Neural cell (in vitro differentiated cells): ENCODE measurements around the gene EDA. TPM values are rescaled to one million over a fixed set of nuclear protein-coding genes. Genes with fewer than 3 reads are reported as not detected.

Source experiments
- H2AFZ ChIP-seq: fragments of 200-600, 300-800 bp; sonication (generic), shearing (Covaris generic); 2 replicates; pipeline ENCODE4 v1.6.0; 2014; ENCODE audit warnings: low read depth, mild to moderate bottlenecking, antibody characterized with exemption, low read length, moderate library complexity
- H3F3A ChIP-seq: fragments of 200-600 bp; shearing (Covaris generic); 2 replicates; pipeline ENCODE4 v1.6.1; 2016; ENCODE audit warnings: mild to moderate bottlenecking, moderate library complexity, mixed read lengths, antibody characterized with exemption, low read length; ENCODE audit not compliant: insufficient read depth, poor library complexity, severe bottlenecking
- H3K27ac ChIP-seq: fragments of 200-600, 300-800 bp; sonication (generic), shearing (Covaris generic); 2 replicates; pipeline ENCODE4 v1.5.1; 2014; ENCODE audit warnings: mild to moderate bottlenecking, low read length, moderate library complexity
- H3K27me3 ChIP-seq: fragments of 300-800, 200-600 bp; sonication (generic), shearing (Covaris generic); 2 replicates; pipeline ENCODE4 v1.6.0; 2014; ENCODE audit warnings: mild to moderate bottlenecking, low read depth, low read length, moderate library complexity; ENCODE audit not compliant: insufficient read depth
- H3K36me3 ChIP-seq: fragments of 300-800, 200-600 bp; sonication (generic), shearing (Covaris generic); 2 replicates; pipeline ENCODE4 v1.5.1; 2014; ENCODE audit warnings: mild to moderate bottlenecking, antibody characterized with exemption, low read length, moderate library complexity; ENCODE audit not compliant: insufficient read depth
- H3K4me2 ChIP-seq: fragments of 300-800, 200-600 bp; sonication (generic), shearing (Covaris generic); 2 replicates; pipeline ENCODE4 v1.6.0; 2014; ENCODE audit warnings: mild to moderate bottlenecking, low read length
- H3K4me3 ChIP-seq: fragments of 300-800, 200-600 bp; sonication (generic), shearing (Covaris generic); 2 replicates; pipeline ENCODE4 v1.5.1; 2014; ENCODE audit warnings: mild to moderate bottlenecking, low read length, moderate library complexity
- H3K79me2 ChIP-seq: fragments of 200-600 bp; shearing (Covaris generic); replicated peaks from 2 replicates; pipeline ENCODE4 v1.6.0; 2014; ENCODE audit warnings: mild to moderate bottlenecking, low read length, moderate library complexity; ENCODE audit not compliant: insufficient read depth
- H3K9ac ChIP-seq: fragments of 300-800, 200-600 bp; sonication (generic), shearing (Covaris generic); 2 replicates; pipeline ENCODE4 v1.6.1; 2016; ENCODE audit warnings: mild to moderate bottlenecking, low read length, mixed read lengths
- H3K9me2 ChIP-seq: fragments of 200-600 bp; shearing (Covaris generic); 2 replicates; pipeline ENCODE4 v1.6.1; 2016; ENCODE audit warnings: mild to moderate bottlenecking, low read length, mixed read lengths; ENCODE audit not compliant: insufficient read depth
- H3K9me3 ChIP-seq: fragments of 200-600, 300-800 bp; sonication (generic), shearing (Covaris generic); 2 replicates; pipeline ENCODE4 v1.6.1; 2016; ENCODE audit warnings: mild to moderate bottlenecking, mixed run types, low read length, moderate library complexity, mixed read lengths
- H4K20me1 ChIP-seq: fragments of 200-600 bp; shearing (Covaris generic); 2 replicates; pipeline ENCODE4 v1.6.1; 2016; ENCODE audit warnings: mild to moderate bottlenecking, mixed run types; ENCODE audit not compliant: insufficient read depth
- EP300 ChIP-seq: fragments of 450-650 bp; conservative IDR thresholded peaks from 2 replicates; pipeline ENCODE4 v1.6.1; 2014; ENCODE audit warnings: antibody characterized with exemption, mild to moderate bottlenecking, moderate library complexity; ENCODE audit not compliant: poor library complexity, severe bottlenecking
- EZH2 ChIP-seq: fragments of 200-600, 300-800 bp; shearing (Covaris generic), sonication (generic); IDR thresholded peaks from 2 replicates; pipeline ENCODE4 v1.6.1; 2014; ENCODE audit warnings: antibody characterized with exemption, low read length, borderline replicate concordance, mild to moderate bottlenecking; ENCODE audit not compliant: insufficient read depth, poor library complexity, severe bottlenecking
- MXI1 ChIP-seq: fragments of 450-650 bp; conservative IDR thresholded peaks from 2 replicates; pipeline ENCODE4 v1.6.1; 2014; ENCODE audit warnings: antibody characterized with exemption, mild to moderate bottlenecking; ENCODE audit not compliant: poor library complexity, severe bottlenecking
- POLR2AphosphoS5 ChIP-seq: IDR thresholded peaks from 2 replicates; pipeline ENCODE4 v1.6.1; 2012
- RAD21 ChIP-seq: fragments of 450-650 bp; conservative IDR thresholded peaks from 2 replicates; pipeline ENCODE4 v1.6.1; 2014; ENCODE audit warnings: antibody characterized with exemption, mild to moderate bottlenecking, moderate library complexity
- SMC3 ChIP-seq: fragments of 450-650 bp; conservative IDR thresholded peaks from 2 replicates; pipeline ENCODE4 v1.6.1; 2014; ENCODE audit warnings: antibody characterized with exemption, mild to moderate bottlenecking, moderate library complexity; ENCODE audit not compliant: poor library complexity
- TAF1 ChIP-seq: IDR thresholded peaks from 2 replicates; pipeline ENCODE4 v1.6.1; 2012; ENCODE audit warnings: low read depth
- polyA plus RNA-seq: library from polyadenylated mRNA; depleted of rRNA; stranded (reverse); fragments of >200 nt; gene quantifications from 2 replicates; pipeline ENCODE4 v1.2.3, GENCODE V29; 2014
- TF ChIP-seq, protein P1 (sequence below): IDR thresholded peaks from 2 replicates; pipeline ENCODE4 v1.6.1; 2012; ENCODE audit warnings: borderline replicate concordance
- TF ChIP-seq, protein P2 (sequence below): fragments of 450-650 bp; IDR thresholded peaks from 2 replicates; pipeline ENCODE4 v1.5.1; 2014; ENCODE audit warnings: antibody characterized with exemption, mild to moderate bottlenecking, moderate library complexity; ENCODE audit not compliant: poor library complexity, severe bottlenecking

EDA gene
- polyA plus RNA-seq, 1 donor from 2014 or later: 1.1 TPM

DNA sequence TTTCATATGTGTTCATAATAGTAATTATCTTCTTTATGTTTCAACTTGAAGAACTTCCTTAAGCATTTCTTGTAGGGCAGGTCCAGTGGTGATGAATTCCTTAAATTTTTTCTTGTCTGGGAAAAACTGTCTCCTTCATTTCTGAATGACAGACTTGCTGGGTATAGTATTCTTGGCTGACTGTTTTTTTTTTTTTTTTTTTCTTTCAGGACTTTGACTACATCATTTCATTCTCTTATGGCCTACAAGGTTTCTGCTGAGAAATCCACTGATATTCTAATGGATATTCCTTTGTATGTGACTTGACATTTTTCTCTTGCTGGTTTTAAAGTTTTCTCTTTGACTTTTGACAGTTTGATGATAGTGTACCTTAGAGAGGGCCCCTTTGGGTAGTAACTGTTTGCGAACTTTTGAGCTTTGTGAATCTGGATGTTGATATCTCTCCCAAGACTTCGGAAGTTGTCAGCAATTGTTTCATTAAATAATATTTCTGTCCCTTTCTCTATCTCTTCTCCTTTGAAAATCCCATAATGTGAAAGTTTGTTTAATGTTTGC lies 54.2 kb downstream of the EDA start:
- Histone ChIP-seq H3K9me2 (no peaks in the 10 kb centered on the region), H3K36me3 (no peaks in the 10 kb centered on the region), H3K79me2 (no peaks in the 10 kb centered on the region), H3K27me3 (no peaks in the 10 kb centered on the region), H4K20me1 (no peaks in the 10 kb centered on the region), H3K9me3 (peaks cover 5% of the 10 kb centered on the region), H3F3A (no peaks in the 10 kb centered on the region), H3K4me2 (no peak overlapping the region), H3K9ac (no peak overlapping the region), H3K4me3 (no peak overlapping the region), H3K27ac (no peak overlapping the region), H2AFZ (no peak overlapping the region)
- TF ChIP-seq TAF1 (no peak), SMC3 (no peak), RAD21 (no peak)
- TF ChIP-seq, protein P1, sequence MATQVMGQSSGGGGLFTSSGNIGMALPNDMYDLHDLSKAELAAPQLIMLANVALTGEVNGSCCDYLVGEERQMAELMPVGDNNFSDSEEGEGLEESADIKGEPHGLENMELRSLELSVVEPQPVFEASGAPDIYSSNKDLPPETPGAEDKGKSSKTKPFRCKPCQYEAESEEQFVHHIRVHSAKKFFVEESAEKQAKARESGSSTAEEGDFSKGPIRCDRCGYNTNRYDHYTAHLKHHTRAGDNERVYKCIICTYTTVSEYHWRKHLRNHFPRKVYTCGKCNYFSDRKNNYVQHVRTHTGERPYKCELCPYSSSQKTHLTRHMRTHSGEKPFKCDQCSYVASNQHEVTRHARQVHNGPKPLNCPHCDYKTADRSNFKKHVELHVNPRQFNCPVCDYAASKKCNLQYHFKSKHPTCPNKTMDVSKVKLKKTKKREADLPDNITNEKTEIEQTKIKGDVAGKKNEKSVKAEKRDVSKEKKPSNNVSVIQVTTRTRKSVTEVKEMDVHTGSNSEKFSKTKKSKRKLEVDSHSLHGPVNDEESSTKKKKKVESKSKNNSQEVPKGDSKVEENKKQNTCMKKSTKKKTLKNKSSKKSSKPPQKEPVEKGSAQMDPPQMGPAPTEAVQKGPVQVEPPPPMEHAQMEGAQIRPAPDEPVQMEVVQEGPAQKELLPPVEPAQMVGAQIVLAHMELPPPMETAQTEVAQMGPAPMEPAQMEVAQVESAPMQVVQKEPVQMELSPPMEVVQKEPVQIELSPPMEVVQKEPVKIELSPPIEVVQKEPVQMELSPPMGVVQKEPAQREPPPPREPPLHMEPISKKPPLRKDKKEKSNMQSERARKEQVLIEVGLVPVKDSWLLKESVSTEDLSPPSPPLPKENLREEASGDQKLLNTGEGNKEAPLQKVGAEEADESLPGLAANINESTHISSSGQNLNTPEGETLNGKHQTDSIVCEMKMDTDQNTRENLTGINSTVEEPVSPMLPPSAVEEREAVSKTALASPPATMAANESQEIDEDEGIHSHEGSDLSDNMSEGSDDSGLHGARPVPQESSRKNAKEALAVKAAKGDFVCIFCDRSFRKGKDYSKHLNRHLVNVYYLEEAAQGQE: no peak

DNA sequence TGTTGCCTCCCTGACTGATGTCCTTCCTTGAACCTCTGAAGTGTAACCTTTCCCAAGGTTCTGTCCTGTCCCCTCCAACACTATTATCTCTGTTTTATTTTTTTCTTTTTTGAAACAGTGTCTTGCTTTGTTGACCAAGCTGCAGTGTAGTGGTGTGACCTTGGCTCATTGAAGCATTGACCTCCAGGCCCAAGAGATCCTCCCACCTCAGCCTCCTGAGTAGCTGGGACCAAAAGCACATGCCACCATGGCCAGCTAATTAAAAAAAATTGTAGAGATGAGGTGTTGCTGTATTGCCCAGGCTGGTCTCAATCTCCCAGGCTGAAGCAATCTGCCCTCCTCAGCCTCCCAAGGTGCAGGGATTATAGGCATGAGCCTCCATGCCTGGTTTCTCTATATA lies 59.0 kb downstream of the EDA start:
- H3K27me3 ChIP-seq: no peaks in the 10 kb centered on the region

More for the DNA sequence above, 59.0 kb downstream of the EDA start:
- Histone ChIP-seq H3K79me2 (no peaks in the 10 kb centered on the region), H3K36me3 (no peaks in the 10 kb centered on the region), H3K4me2 (no peak overlapping the region), H3K27ac (no peak overlapping the region), H2AFZ (no peak overlapping the region), H3K4me3 (no peak overlapping the region), H3K9me2 (no peaks in the 10 kb centered on the region), H3F3A (no peaks in the 10 kb centered on the region), H3K9me3 (peaks cover 5% of the 10 kb centered on the region), H4K20me1 (no peaks in the 10 kb centered on the region), H3K9ac (no peak overlapping the region)
- no peak for TF ChIP-seq EZH2
- no peak for TF ChIP-seq RAD21
- TF ChIP-seq, protein P2, sequence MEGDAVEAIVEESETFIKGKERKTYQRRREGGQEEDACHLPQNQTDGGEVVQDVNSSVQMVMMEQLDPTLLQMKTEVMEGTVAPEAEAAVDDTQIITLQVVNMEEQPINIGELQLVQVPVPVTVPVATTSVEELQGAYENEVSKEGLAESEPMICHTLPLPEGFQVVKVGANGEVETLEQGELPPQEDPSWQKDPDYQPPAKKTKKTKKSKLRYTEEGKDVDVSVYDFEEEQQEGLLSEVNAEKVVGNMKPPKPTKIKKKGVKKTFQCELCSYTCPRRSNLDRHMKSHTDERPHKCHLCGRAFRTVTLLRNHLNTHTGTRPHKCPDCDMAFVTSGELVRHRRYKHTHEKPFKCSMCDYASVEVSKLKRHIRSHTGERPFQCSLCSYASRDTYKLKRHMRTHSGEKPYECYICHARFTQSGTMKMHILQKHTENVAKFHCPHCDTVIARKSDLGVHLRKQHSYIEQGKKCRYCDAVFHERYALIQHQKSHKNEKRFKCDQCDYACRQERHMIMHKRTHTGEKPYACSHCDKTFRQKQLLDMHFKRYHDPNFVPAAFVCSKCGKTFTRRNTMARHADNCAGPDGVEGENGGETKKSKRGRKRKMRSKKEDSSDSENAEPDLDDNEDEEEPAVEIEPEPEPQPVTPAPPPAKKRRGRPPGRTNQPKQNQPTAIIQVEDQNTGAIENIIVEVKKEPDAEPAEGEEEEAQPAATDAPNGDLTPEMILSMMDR: no peak
- TF ChIP-seq POLR2AphosphoS5: no peak
- no peak for TF ChIP-seq SMC3
- no peak for TF ChIP-seq EP300
- TF ChIP-seq, protein P1: no peak
- TF ChIP-seq TAF1: no peak
- no peak for TF ChIP-seq MXI1
